Loucy (cell line): ENCODE results near the gene RFTN2.

Experiments used
- CTCF ChIP-seq: fragments of 200-600 bp; sonication (generic); conservative IDR thresholded peaks from 2 replicates; pipeline ENCODE4 v1.5.1; 2014; ENCODE audit warnings: mild to moderate bottlenecking, antibody characterized with exemption, low read length
- EZH2phosphoT487 ChIP-seq: fragments of 200-600 bp; IDR thresholded peaks from 2 replicates; pipeline ENCODE4 v1.6.1; 2018; ENCODE audit warnings: antibody characterized with exemption, mild to moderate bottlenecking, moderate library complexity, borderline replicate concordance

GRCh38 chr2:197657562-197657961, 17.8 kb downstream of the RFTN2 start:
- TF ChIP-seq CTCF (no peak), EZH2phosphoT487 (no peak)
